GM18505 (cell line): ENCODE data around the gene JAGN1.
"Not testable (repeated sequence)": the region's sequence is repeated elsewhere in the genome, so short reads cannot be mapped to it uniquely, and the experiment has no call there.

Experiments
- ATAC-seq: cut with Tn5 transposase; IDR thresholded peaks from one replicate; pipeline ENCODE4 v1.9.1; 2021; ENCODE audit not compliant: unreplicated experiment
- POLR2A ChIP-seq: IDR thresholded peaks from 4 replicates; pipeline ENCODE4 v1.6.1; 2011; ENCODE audit warnings: borderline replicate concordance; ENCODE audit not compliant: insufficient read depth, insufficient read length; ENCODE audit errors: extremely low read depth

JAGN1 gene

GRCh38 chr3:9879830-9880549, 10.4 kb upstream of the JAGN1 start, which contains the start of gene CIDEC:
CIDEC (minus strand) TSS chr3:9880253; CDS start chr3:9878486, 1,767 bp downstream.
- ATAC-seq: no peak
- TF ChIP-seq POLR2A: no peak

DNA sequence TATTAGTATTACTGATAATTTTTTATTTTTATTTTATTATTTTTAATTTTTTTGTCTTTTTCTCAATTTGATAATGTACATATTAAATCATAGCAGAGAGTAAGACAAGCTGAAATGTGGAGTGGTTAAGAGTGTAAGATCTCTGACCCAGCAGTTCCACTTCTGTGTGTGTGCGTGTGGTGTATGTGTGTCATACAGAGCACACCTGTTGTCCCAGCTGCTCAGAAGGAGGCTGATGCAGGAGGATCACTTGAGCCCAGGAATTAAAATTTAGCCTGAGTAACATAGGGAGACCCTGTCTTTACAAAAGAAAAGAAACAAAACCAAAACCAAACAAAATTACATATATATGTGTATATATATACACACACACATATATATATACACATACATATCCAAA, 9.0 kb upstream of the JAGN1 start:
- no peak for TF ChIP-seq POLR2A
- no peak for ATAC-seq

GRCh38 chr3:9883706-9884554, 6.5 kb upstream of the JAGN1 start:
- ATAC-seq: no peak
- no peak for TF ChIP-seq POLR2A

GRCh38 chr3:9884555-9885165, 5.8 kb upstream of the JAGN1 start:
- TF ChIP-seq POLR2A: no peak
- no peak for ATAC-seq

DNA sequence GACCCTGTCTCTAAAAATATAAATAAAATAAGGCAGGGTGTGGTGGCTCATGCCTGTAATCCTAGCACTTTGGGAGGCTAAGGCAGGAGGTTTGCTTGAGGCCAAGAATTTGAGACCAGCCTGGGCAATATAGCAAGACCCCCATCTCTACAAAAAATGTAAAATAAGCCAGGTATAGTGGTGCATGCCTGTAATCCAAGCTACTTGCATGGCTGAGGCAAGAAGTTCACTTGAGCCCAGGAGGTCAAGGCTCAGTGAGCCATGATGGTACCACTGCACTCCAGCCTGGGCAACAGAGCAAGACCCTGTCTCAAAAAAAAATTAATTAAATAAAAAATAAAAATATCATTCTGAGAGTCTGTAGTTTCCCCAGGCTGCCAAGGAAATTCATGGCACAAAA, 4.1 kb upstream of the JAGN1 start:
- ATAC-seq: no peak
- no peak for TF ChIP-seq POLR2A

DNA sequence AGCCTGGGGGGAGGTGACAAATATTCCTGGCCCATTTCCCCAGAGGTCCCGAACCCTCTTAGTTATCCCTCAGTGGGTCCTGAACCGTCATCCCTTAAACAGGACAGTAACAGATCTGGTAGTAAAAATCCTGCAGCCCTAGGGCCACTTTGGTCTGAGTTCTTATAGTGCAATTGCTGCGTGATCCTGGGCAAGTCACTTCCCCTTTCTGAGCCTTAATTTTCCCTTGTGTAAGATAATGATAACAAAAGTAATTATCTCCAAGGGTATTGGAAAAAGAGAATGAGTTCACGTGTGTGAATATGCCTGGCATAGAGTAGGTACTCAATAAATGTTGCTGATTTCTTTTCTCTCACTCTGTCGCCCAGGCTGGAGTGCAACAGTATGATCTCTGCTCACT, 2.9 kb upstream of the JAGN1 start:
- no peak for TF ChIP-seq POLR2A
- no peak for ATAC-seq

DNA sequence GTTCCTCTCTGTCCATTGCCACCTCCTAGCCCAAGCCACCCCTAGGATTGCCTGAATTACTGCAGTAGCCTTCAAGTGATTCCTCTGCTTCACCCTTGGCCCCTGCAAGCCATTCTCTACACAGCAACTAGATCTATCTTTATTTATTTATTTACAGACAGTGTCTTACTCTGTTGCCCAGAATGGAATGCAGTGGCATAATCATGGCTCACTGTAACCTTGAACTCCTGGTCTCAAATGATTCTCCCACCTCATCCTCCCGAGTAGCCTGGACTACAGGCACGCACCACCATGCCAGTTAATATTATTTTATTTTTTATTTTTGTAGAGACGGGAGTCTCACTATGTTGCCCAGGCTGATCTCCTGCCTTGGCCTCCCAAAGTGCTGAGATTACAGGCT, 1.9 kb upstream of the JAGN1 start:
- no peak for ATAC-seq
- TF ChIP-seq POLR2A: no peak

DNA sequence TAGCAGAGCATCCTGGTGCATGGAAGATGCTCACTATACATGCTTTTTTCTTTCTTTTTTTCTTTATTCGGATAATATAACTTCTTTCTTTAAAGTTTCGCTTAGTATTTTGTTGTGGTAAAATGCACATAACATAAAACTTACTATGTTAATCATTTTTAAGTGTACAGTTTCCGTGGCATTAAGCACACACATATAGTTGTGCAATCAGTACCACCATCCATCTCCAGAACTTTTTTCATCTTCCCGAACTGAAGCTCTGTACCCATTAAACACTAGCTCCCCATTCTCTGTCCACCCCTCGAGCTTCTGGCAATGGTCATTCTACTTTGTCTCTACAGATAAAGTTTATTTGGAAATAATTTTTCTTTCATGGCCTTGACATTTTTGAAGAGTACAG, 1.0 kb upstream of the JAGN1 start:
- no peak for ATAC-seq
- no peak for TF ChIP-seq POLR2A

- no peak for ATAC-seq
- no peak for TF ChIP-seq POLR2A
Observed at GRCh38 chr3:9891072-9891622, 737 bp downstream of the JAGN1 start.

- no peak for TF ChIP-seq POLR2A
- ATAC-seq: no peak
Observed at GRCh38 chr3:9893739-9894138, 3.3 kb downstream of the JAGN1 start.

DNA sequence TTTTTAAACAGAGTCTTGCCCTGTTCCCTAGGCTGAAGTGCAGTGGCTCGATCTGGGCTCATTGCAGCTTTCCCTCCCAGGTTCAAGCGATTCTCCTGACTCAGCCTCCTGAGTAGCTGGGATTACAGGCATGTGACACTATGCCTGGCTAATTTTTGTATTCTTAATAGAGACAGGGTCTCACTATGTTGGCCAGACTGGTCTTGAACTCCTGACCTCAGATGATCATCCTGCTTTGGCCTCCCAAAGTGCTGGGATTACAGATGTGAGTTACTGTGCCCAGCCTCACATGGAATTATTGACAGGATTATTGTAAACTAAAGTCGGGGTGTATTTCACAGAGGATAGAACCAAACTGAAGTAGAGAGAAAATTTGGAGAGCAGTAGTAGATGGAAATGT, 5.3 kb downstream of the JAGN1 start:
- not testable (repeated sequence) for ATAC-seq

DNA sequence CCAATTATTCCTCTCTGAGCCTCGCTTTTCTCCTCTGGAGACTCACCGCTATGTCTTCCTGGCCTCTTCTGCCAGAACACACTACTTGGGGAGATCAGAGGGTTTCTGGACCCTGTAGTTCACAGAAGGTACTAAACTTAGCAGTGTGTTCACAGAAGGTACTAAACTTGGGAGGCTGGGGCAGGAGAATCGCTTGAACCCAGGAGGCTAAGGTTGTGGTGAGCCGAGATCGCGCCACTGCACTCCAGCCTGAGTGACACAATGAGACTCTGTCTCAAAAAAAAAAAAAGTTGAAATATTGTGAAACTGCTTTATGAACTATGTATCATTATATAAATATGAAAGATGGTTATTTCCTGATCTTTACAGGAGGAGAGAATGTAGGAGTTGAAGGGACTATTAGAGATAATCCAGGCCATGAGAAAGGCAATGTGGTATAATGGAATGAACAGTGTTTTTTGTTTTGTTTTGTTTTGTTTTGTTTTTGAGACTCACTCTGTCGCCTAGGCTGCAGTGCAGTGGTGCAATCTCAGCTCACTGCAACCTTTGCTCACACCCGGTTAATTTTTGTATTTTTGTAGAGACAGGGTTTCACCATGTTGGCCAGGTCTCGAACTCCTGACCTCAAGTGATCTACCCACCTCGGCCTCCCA, 6.5 kb downstream of the JAGN1 start:
- ATAC-seq: not testable (repeated sequence)
